Endothelial cell of umbilical vein (primary cell): ENCODE measurements around the gene ZNF385B. TPM values are rescaled to one million over a fixed set of nuclear protein-coding genes. Genes with fewer than 3 reads are reported as not detected.

Source experiments
- BruUV-seq: library from RNA; stranded (reverse); fragments of 400-500 nt; replicated peaks from 2 replicates; lab custom pipeline; 2021; lab: Mats Ljungman, UMichigan
- CTCF ChIA-PET: fragments of 300-600, 350-600 bp; sonication (Branson Sonifier 250); formaldehyde crosslinking; loops from one replicate; lab custom pipeline; 2021; ENCODE audit warnings: antibody characterized with exemption, inconsistent platforms; lab: Charles Lee
- POLR2A ChIA-PET: fragments of 300-600, 350-600 bp; sonication (Branson Sonifier 250); formaldehyde crosslinking; loops from one replicate; lab custom pipeline; 2021; ENCODE audit warnings: antibody characterized with exemption, inconsistent platforms; lab: Charles Lee
- DNase-seq: peaks from one replicate; pipeline ENCODE4 v3.0.0-alpha.2; 2011; ENCODE audit warnings: low read depth, low spot score
- FAIRE-seq: peaks from 2 replicates; lab custom pipeline; 2011; peaks lifted over from hg19 to GRCh38; lab: Jason Lieb, UNC
- H2AFZ ChIP-seq: 2 replicates; pipeline ENCODE4 v1.6.0; 2012; ENCODE audit warnings: low read depth, low read length, control low read depth, inconsistent platforms
- H3K27ac ChIP-seq: 2 replicates; pipeline ENCODE4 v1.5.1; 2011; ENCODE audit warnings: low read depth, mild to moderate bottlenecking, control low read depth, low read length, moderate library complexity; ENCODE audit not compliant: insufficient read depth
- H3K27me3 ChIP-seq, 2 experiments: 2 replicates each; pipeline versions ENCODE4 v1.6.0 to v1.6.1; 2011; ENCODE audit warnings: low read length in 2 of 2, mixed read lengths in 1 of 2; ENCODE audit not compliant: control insufficient read depth in 2 of 2, insufficient read depth in 2 of 2
- H3K36me3 ChIP-seq, 2 experiments: 2 replicates in 1 of 2; 3 replicates in 1 of 2; pipeline ENCODE4 v1.5.1; 2011; ENCODE audit warnings: low read length in 2 of 2, mild to moderate bottlenecking in 1 of 2, moderate library complexity in 1 of 2; ENCODE audit not compliant: control insufficient read depth in 2 of 2, insufficient read depth in 2 of 2; ENCODE audit errors: extremely low read depth in 1 of 2
- H3K4me1 ChIP-seq: 3 replicates; pipeline ENCODE4 v1.5.1; 2011; ENCODE audit warnings: mild to moderate bottlenecking, low read length; ENCODE audit not compliant: control insufficient read depth, insufficient read depth; ENCODE audit errors: extremely low read depth
- H3K4me2 ChIP-seq: 2 replicates; pipeline ENCODE4 v1.6.1; 2011; ENCODE audit warnings: low read length, control low read depth, mixed read lengths; ENCODE audit not compliant: insufficient read depth
- H3K4me3 ChIP-seq, 3 experiments: fragments of 200-600 bp in 1 of 3; sonication (generic), shearing (Covaris generic) in 1 of 3; replicated peaks in 1 of 3; 2 replicates each; pipeline ENCODE4 v1.5.1; 2011 to 2016; ENCODE audit warnings: control low read depth in 3 of 3, low read length in 3 of 3, mild to moderate bottlenecking in 2 of 3, inconsistent platforms in 1 of 3, low read depth in 1 of 3, moderate library complexity in 1 of 3; ENCODE audit not compliant: insufficient read depth in 1 of 3
- H3K79me2 ChIP-seq: 2 replicates; pipeline ENCODE4 v1.6.0; 2012; ENCODE audit warnings: low read length, inconsistent platforms; ENCODE audit not compliant: control insufficient read depth, insufficient read depth
- H3K9ac ChIP-seq: replicated peaks from 2 replicates; pipeline ENCODE3; 2011; ENCODE audit warnings: low read length, control low read depth; ENCODE audit not compliant: insufficient read depth; ENCODE audit errors: extremely low read depth
- H3K9me1 ChIP-seq: replicated peaks from 3 replicates; pipeline ENCODE4 v1.6.0; 2011; ENCODE audit warnings: mild to moderate bottlenecking, low read length; ENCODE audit not compliant: control insufficient read depth, insufficient read depth; ENCODE audit errors: extremely low read depth
- H3K9me3 ChIP-seq: replicated peaks from 2 replicates; pipeline ENCODE4 v1.5.1; 2012; ENCODE audit warnings: low read length, inconsistent platforms; ENCODE audit not compliant: control insufficient read depth, insufficient read depth
- H4K20me1 ChIP-seq: replicated peaks from 2 replicates; pipeline ENCODE3; 2011; ENCODE audit warnings: mild to moderate bottlenecking, low read length; ENCODE audit not compliant: control insufficient read depth, insufficient read depth; ENCODE audit errors: extremely low read depth
- EZH2 ChIP-seq: IDR thresholded peaks from 2 replicates; pipeline ENCODE4 v1.6.1; 2012; ENCODE audit warnings: borderline replicate concordance, low read depth, mild to moderate bottlenecking, moderate library complexity, low read length, inconsistent platforms; ENCODE audit not compliant: severe bottlenecking
- FOS ChIP-seq: IDR thresholded peaks from 2 replicates; pipeline ENCODE4 v1.6.1; 2011; ENCODE audit warnings: mild to moderate bottlenecking, low read length, moderate library complexity, borderline replicate concordance; ENCODE audit not compliant: insufficient read depth
- GATA2 ChIP-seq: IDR thresholded peaks from 2 replicates; pipeline ENCODE4 v1.7.0; 2011; ENCODE audit warnings: low read depth, mild to moderate bottlenecking, moderate library complexity, mixed read lengths, low read length; ENCODE audit not compliant: insufficient read length, insufficient read depth
- JUN ChIP-seq: IDR thresholded peaks from 2 replicates; pipeline ENCODE4 v1.6.1; 2011; ENCODE audit warnings: borderline replicate concordance, low read depth; ENCODE audit not compliant: insufficient read length, insufficient read depth
- MYC ChIP-seq: IDR thresholded peaks from one replicate; pipeline ENCODE4 v1.6.1; 2011; ENCODE audit warnings: mild to moderate bottlenecking, low read depth, low read length
- POLR2A ChIP-seq: IDR thresholded peaks from 2 replicates; pipeline ENCODE4 v1.6.1; 2012; ENCODE audit warnings: low read depth, mild to moderate bottlenecking, control low read depth, low read length
- POLR2AphosphoS5 ChIP-seq: IDR thresholded peaks from 2 replicates; pipeline ENCODE4 v1.6.1; 2012; ENCODE audit warnings: low read depth, mild to moderate bottlenecking, control low read depth, low read length, moderate library complexity; ENCODE audit not compliant: insufficient read depth
- dilution Hi-C: fragments of 300-500 bp; cut with MboI; formaldehyde crosslinking; loops from one replicate; pipeline ENCODE4 v1.15.0; 2019; ENCODE audit warnings: low sequenced_read_pairs; ENCODE audit not compliant: extremely low pct_ligation_motif_present
- intact Hi-C: fragments of 100-400 bp; cut with micrococcal nuclease; formaldehyde crosslinking; loops from one replicate; pipeline ENCODE4 v1.10.0; 2022
- polyA plus RNA-seq, 4 experiments: library from polyadenylated mRNA; depleted of rRNA in 3 of 4; stranded (reverse) in 3 of 4; unstranded in 1 of 4; fragments of >200 nt; gene quantifications; 2 replicates each; pipeline versions ENCODE4 v1.2.1 to v1.2.3, GENCODE V29; 2011 to 2012; ENCODE audit warnings: missing spikeins in 1 of 4
- total RNA-seq: library from RNA; stranded (reverse); gene quantifications from 2 replicates; pipeline ENCODE4 v1.2.3, GENCODE V29; 2021
- TF ChIP-seq, protein P1 (sequence below): IDR thresholded peaks from 2 replicates; pipeline ENCODE4 v1.6.1; 2011; ENCODE audit not compliant: insufficient read depth, insufficient read length
- TF ChIP-seq, protein P2 (sequence below), 2 donors: IDR thresholded peaks; 1 replicate in 1 of 2; 2 replicates in 1 of 2; pipeline ENCODE4 v1.5.1; 2011; ENCODE audit warnings: low read length in 2 of 2, mild to moderate bottlenecking in 2 of 2, moderate library complexity in 2 of 2, control low read depth in 1 of 2, inconsistent platforms in 1 of 2, low read depth in 1 of 2; ENCODE audit not compliant: insufficient read depth in 1 of 2; ENCODE audit errors: extremely low read depth in 1 of 2

Gene ZNF385B
- total and polyA plus RNA-seq, 2 donors (not counting 3 experiments of a cell fraction or from before 2014, with no cell fraction given), result not detected

- Histone ChIP-seq H2AFZ (no peak overlapping the region), H3K4me3 (no peak overlapping the region), H3K4me2 (no peak overlapping the region), H3K9ac (no peak overlapping the region), H3K9me1 (no peaks in the 10 kb centered on the region), H3K9me3 (no peaks in the 10 kb centered on the region), H3K27ac (no peak overlapping the region), H3K79me2 (no peaks in the 10 kb centered on the region), H3K4me1 (no peaks in the 10 kb centered on the region), H4K20me1 (no peaks in the 10 kb centered on the region), H3K27me3 (no peaks in the 10 kb centered on the region), H3K36me3 (no peaks in the 10 kb centered on the region)
- DNase-seq, result no peak
- ChIA-PET CTCF (no interaction called here), POLR2A (no interaction called here)
- intact Hi-C loops, result no loop called here
- no peak for FAIRE-seq
- TF ChIP-seq POLR2A (no peak), MYC (no peak), FOS (no peak), GATA2 (no peak)
- TF ChIP-seq, protein P1, sequence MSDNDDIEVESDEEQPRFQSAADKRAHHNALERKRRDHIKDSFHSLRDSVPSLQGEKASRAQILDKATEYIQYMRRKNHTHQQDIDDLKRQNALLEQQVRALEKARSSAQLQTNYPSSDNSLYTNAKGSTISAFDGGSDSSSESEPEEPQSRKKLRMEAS, result no peak
- no TSS peak for BruUV-seq
- dilution Hi-C loops, result no loop called here
Measured at GRCh38 chr2:179654806-179655205, 206.6 kb downstream of the ZNF385B start.

- no peaks in the 10 kb centered on the region for H3K36me3 ChIP-seq
- intact Hi-C loops, result no loop called here
- no peaks in the 10 kb centered on the region for H3K4me1 ChIP-seq
- H3K4me2 ChIP-seq, result no peak overlapping the region
- H4K20me1 ChIP-seq, result no peaks in the 10 kb centered on the region
- H3K4me3 ChIP-seq, result no peak overlapping the region
- no peak for DNase-seq
- no peaks in the 10 kb centered on the region for H3K79me2 ChIP-seq
- POLR2A ChIA-PET, result no interaction called here
- H3K27ac ChIP-seq, result no peak overlapping the region
- dilution Hi-C loops, result no loop called here
- no TSS peak for BruUV-seq
- CTCF ChIA-PET, result interaction anchor here (0.8 kb wide), 1 partner anchor 10 kb away, joined by 3 read pairs; no protein-coding TSS in a partner anchor
- TF ChIP-seq MYC (no peak), JUN (no peak), POLR2A (no peak), POLR2AphosphoS5 (no peak), EZH2 (no peak)
- TF ChIP-seq, protein P2, sequence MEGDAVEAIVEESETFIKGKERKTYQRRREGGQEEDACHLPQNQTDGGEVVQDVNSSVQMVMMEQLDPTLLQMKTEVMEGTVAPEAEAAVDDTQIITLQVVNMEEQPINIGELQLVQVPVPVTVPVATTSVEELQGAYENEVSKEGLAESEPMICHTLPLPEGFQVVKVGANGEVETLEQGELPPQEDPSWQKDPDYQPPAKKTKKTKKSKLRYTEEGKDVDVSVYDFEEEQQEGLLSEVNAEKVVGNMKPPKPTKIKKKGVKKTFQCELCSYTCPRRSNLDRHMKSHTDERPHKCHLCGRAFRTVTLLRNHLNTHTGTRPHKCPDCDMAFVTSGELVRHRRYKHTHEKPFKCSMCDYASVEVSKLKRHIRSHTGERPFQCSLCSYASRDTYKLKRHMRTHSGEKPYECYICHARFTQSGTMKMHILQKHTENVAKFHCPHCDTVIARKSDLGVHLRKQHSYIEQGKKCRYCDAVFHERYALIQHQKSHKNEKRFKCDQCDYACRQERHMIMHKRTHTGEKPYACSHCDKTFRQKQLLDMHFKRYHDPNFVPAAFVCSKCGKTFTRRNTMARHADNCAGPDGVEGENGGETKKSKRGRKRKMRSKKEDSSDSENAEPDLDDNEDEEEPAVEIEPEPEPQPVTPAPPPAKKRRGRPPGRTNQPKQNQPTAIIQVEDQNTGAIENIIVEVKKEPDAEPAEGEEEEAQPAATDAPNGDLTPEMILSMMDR (IDR thresholded peaks at IDR 0.05; ENCODE audit: extremely low read depth in 1 of 2, insufficient read depth in 1 of 2, low read depth in 1 of 2, low read length in 2 of 2), result no peak
- no peak overlapping the region for H2AFZ ChIP-seq
- H3K9ac ChIP-seq, result no peak overlapping the region
- no peak for FAIRE-seq
- H3K9me3 ChIP-seq, result no peaks in the 10 kb centered on the region
- H3K27me3 ChIP-seq, result no peaks in the 10 kb centered on the region
- no peaks in the 10 kb centered on the region for H3K9me1 ChIP-seq
Measured at GRCh38 chr2:179652296-179652695, 209.1 kb downstream of the ZNF385B start.
